ENCODE data around the gene AAK1.

The AAK1 gene

GRCh38 chr2:69594341-69594740, 49.2 kb downstream of the AAK1 start:
- no peak for TF ChIP-seq CTCF (IDR thresholded peaks at IDR 0.05; ENCODE audit: extremely low read depth, missing control alignments)
- DNase-seq (ENCODE audit: low spot score): no peak

- DNase-seq (ENCODE audit: low spot score): no peak
- no peak for TF ChIP-seq CTCF (IDR thresholded peaks at IDR 0.05; ENCODE audit: extremely low read depth, missing control alignments)
Measured at GRCh38 chr2:69592511-69592910, 51.0 kb downstream of the AAK1 start.

DNA sequence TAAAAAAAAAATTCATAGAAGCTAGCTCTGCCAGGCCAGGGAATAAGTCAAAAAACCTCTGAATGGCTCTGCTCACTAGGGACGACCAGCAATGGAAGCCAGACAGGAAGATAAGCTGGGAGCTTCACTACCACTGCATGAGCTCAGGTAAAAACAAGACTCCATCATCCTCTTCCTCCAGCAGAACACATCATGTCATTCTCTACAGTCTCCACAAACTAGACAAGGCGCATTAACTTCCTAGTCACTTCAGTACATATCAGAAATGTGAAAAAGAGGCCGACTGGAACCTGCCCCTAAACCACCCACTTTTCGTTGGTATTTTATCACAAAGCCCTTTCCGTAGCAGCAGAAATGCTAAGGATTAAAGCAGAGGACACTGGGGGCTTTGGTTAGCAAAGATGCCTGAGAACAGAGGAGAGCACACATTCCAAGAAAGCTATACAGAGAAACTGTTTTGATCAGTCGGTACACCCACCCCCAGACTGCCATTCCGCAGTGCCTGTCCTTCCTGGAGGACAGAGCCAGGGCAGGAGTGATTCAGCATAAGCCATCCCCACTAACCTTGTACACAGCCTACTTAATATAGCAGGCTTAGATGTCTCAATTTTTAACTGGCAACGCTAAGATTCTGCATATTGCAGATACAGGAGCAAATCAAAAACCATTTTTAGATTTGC, 53.4 kb downstream of the AAK1 start:
- TF ChIP-seq CTCF (IDR thresholded peaks at IDR 0.05; ENCODE audit: extremely low read depth, missing control alignments): no peak
- no peak for DNase-seq (ENCODE audit: low spot score)

DNA sequence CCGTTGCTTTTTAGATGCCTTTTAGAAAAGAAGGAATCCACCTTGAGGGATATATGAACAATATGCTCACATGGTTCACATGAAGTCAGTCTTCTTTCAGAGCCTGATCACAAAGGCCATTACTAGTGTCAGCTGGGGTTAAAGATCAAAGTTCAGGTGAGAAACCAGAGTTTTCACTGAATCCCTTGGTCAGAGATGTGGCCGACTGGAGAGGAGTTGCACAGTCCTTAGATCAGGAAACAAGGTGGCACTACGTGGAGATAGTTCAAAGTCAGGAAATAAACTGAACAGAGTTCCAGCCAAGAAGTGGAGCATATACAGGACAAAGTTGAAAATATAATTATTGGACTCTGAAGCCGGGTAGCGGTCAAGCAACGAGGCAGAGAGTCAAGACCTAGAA, 54.6 kb downstream of the AAK1 start:
- DNase-seq (ENCODE audit: low spot score): no peak
- no peak for TF ChIP-seq CTCF (IDR thresholded peaks at IDR 0.05; ENCODE audit: extremely low read depth, missing control alignments)

DNA sequence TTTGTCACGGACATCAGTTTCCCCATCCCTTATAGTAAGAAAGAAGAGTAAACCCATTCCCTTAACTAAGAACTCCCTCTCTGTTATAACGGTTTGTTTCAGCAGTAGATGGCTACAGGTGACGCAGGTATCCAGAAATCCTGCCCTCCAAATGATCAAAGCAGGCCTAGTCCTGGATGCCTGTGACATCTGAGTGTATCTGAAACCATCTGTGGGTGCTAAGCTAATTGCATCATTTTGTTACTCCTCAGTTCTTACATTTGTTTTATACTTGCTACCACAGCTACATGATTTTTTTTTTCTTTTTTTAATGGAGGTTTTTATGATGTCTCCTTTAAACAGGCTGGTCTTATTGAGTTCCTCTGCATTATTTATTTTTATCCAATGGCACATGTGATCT, 55.1 kb downstream of the AAK1 start:
- no peak for DNase-seq (ENCODE audit: low spot score)
- no peak for TF ChIP-seq CTCF (IDR thresholded peaks at IDR 0.05; ENCODE audit: extremely low read depth, missing control alignments)

GRCh38 chr2:69585855-69586555, 57.5 kb downstream of the AAK1 start:
- no peak for TF ChIP-seq CTCF (IDR thresholded peaks at IDR 0.05; ENCODE audit: extremely low read depth, missing control alignments)
- DNase-seq (ENCODE audit: low spot score): no peak

- no peak for DNase-seq (ENCODE audit: low spot score)
- no peak for TF ChIP-seq CTCF (IDR thresholded peaks at IDR 0.05; ENCODE audit: extremely low read depth, missing control alignments)
Measured at GRCh38 chr2:69584127-69584889, 59.2 kb downstream of the AAK1 start.
